ENCODE results near the gene BCL2. TPM values are rescaled to one million over a fixed set of nuclear protein-coding genes. Genes with fewer than 3 reads are reported as not detected.

BCL2 gene
- total RNA-seq, 4 donors from 2014 or later: 16.2 to 54.5 (median 20.7) TPM

- H3K4me1 ChIP-seq: peaks cover 0 to 19% (median 4%) of the 10 kb centered on the region in 4 donors
Observed at GRCh38 chr18:63303547-63303946, 16.0 kb downstream of the BCL2 start.

GRCh38 chr18:63302636-63303405 is 16.7 kb downstream of the BCL2 start:
- Histone ChIP-seq H3K36me3 (no peaks in the 10 kb centered on the region), H3K4me1 (peaks cover 0 to 24% (median 8%) of the 10 kb centered on the region in 4 donors), H3K9me3 (no peaks in the 10 kb centered on the region), H3K27me3 (no peaks in the 10 kb centered on the region), H3K27ac (peak overlapping the region in 2 of 4 donors; percentile 5 to 10), H3K4me3 (no peak overlapping the region)
- no peak for DNase-seq
- TF ChIP-seq CTCF (IDR thresholded peaks at IDR 0.05) (no peak), POLR2A (IDR thresholded peaks at IDR 0.05) (no peak)

More at GRCh38 chr18:63303547-63303946, 16.0 kb downstream of the BCL2 start:
- peak overlapping the region in 2 of 4 donors; percentile 4 to 18 for H3K27ac ChIP-seq
- H3K4me3 ChIP-seq: no peak overlapping the region
- H3K36me3 ChIP-seq: no peaks in the 10 kb centered on the region
- no peak for DNase-seq
- TF ChIP-seq POLR2A (IDR thresholded peaks at IDR 0.05): no peak
- no peak for TF ChIP-seq CTCF (IDR thresholded peaks at IDR 0.05)
- no peaks in the 10 kb centered on the region for H3K9me3 ChIP-seq
- no peaks in the 10 kb centered on the region for H3K27me3 ChIP-seq

- no peaks in the 10 kb centered on the region for H3K27me3 ChIP-seq
- DNase-seq: no peak
- H3K36me3 ChIP-seq: no peaks in the 10 kb centered on the region
- H3K27ac ChIP-seq: peak overlapping the region in 2 of 4 donors; percentile 10 to 26
- peaks cover 0 to 24% (median 8%) of the 10 kb centered on the region in 4 donors for H3K4me1 ChIP-seq
- no peaks in the 10 kb centered on the region for H3K9me3 ChIP-seq
- TF ChIP-seq POLR2A (IDR thresholded peaks at IDR 0.05) (no peak), CTCF (IDR thresholded peaks at IDR 0.05) (no peak)
- H3K4me3 ChIP-seq: no peak overlapping the region
Observed at GRCh38 chr18:63302220-63302619, 17.3 kb downstream of the BCL2 start.

- Histone ChIP-seq H3K9me3 (no peaks in the 10 kb centered on the region), H3K4me3 (no peak overlapping the region), H3K4me1 (peaks cover 0 to 24% (median 8%) of the 10 kb centered on the region in 4 donors), H3K36me3 (no peaks in the 10 kb centered on the region), H3K27me3 (no peaks in the 10 kb centered on the region), H3K27ac (peak overlapping the region in 3 of 4 donors; percentile 10 to 26 (median 13))
- TF ChIP-seq POLR2A (IDR thresholded peaks at IDR 0.05): no peak
- TF ChIP-seq CTCF (IDR thresholded peaks at IDR 0.05): no peak
- DNase-seq: no peak
Observed at GRCh38 chr18:63301434-63301833, 18.1 kb downstream of the BCL2 start.

GRCh38 chr18:63299837-63300745 is 19.5 kb downstream of the BCL2 start:
- TF ChIP-seq CTCF (IDR thresholded peaks at IDR 0.05) (no peak), POLR2A (IDR thresholded peaks at IDR 0.05) (no peak)
- Histone ChIP-seq H3K36me3 (no peaks in the 10 kb centered on the region), H3K27ac (peak overlapping the region in 2 of 4 donors; percentile 7 to 55), H3K27me3 (no peaks in the 10 kb centered on the region), H3K9me3 (no peaks in the 10 kb centered on the region), H3K4me1 (peaks cover 0 to 24% (median 8%) of the 10 kb centered on the region in 4 donors), H3K4me3 (no peak overlapping the region)
- no peak for DNase-seq

All from Peyer's patch (tissue), 4 donors.